Mesendoderm (in vitro differentiated cells): ENCODE results near the gene GGACT.
A peak's percentile ranks its signal among the peaks of the same experiment; 100 is the strongest.

Experiments used
- DNase-seq: peaks from one replicate; pipeline ENCODE4 v3.0.0; 2013
- H2AK5ac ChIP-seq: 2 replicates; pipeline ENCODE4 v1.6.1; 2013; ENCODE audit warnings: low read length, inconsistent platforms
- H2BK120ac ChIP-seq: 2 replicates; pipeline ENCODE4 v1.6.1; 2013; ENCODE audit warnings: low read depth, mild to moderate bottlenecking, low read length, moderate library complexity, mixed read lengths
- H2BK15ac ChIP-seq: replicated peaks from 2 replicates; pipeline ENCODE4 v1.6.1; 2013; ENCODE audit warnings: low read depth, mild to moderate bottlenecking, moderate library complexity
- H2BK5ac ChIP-seq: 2 replicates; pipeline ENCODE4 v1.6.1; 2013; ENCODE audit warnings: low read length, inconsistent platforms
- H3K18ac ChIP-seq: 2 replicates; pipeline ENCODE4 v1.6.1; 2013; ENCODE audit warnings: mild to moderate bottlenecking, low read length, mixed read lengths
- H3K23ac ChIP-seq: one replicate; pipeline ENCODE4 v1.6.1; 2013; ENCODE audit warnings: low read length
- H3K27ac ChIP-seq: 2 replicates; pipeline ENCODE4 v1.5.1; 2013; ENCODE audit warnings: low read depth, mild to moderate bottlenecking, inconsistent platforms, low read length, moderate library complexity
- H3K27me3 ChIP-seq: 2 replicates; pipeline ENCODE4 v1.6.1; 2013; ENCODE audit warnings: low read length, control low read depth, mild to moderate bottlenecking, inconsistent platforms; ENCODE audit not compliant: insufficient read depth, poor library complexity
- H3K36me3 ChIP-seq: 2 replicates; pipeline ENCODE4 v1.6.1; 2013; ENCODE audit warnings: low read length, inconsistent platforms; ENCODE audit not compliant: control insufficient read depth, insufficient read depth
- H3K4ac ChIP-seq: one replicate; pipeline ENCODE4 v1.6.1; 2013; ENCODE audit warnings: low read depth, mild to moderate bottlenecking, low read length, moderate library complexity
- H3K4me1 ChIP-seq: 2 replicates; pipeline ENCODE4 v1.6.1; 2013; ENCODE audit warnings: low read depth, low read length, inconsistent platforms; ENCODE audit not compliant: control insufficient read depth
- H3K4me2 ChIP-seq: 2 replicates; pipeline ENCODE4 v1.6.1; 2013; ENCODE audit warnings: low read length
- H3K4me3 ChIP-seq: 2 replicates; pipeline ENCODE4 v1.5.1; 2013; ENCODE audit warnings: mild to moderate bottlenecking, low read length
- H3K56ac ChIP-seq: one replicate; pipeline ENCODE4 v1.6.1; 2013; ENCODE audit warnings: low read length
- H3K79me1 ChIP-seq: 2 replicates; pipeline ENCODE4 v1.6.1; 2013; ENCODE audit warnings: low read length, inconsistent platforms
- H3K79me2 ChIP-seq: 2 replicates; pipeline ENCODE4 v1.6.1; 2013; ENCODE audit warnings: mild to moderate bottlenecking, low read length; ENCODE audit not compliant: control insufficient read depth, insufficient read depth
- H3K9ac ChIP-seq: 2 replicates; pipeline ENCODE4 v1.6.1; 2013; ENCODE audit warnings: low read length, inconsistent platforms
- H4K5ac ChIP-seq: one replicate; pipeline ENCODE4 v1.6.1; 2013; ENCODE audit warnings: low read length
- H4K8ac ChIP-seq: one replicate; pipeline ENCODE4 v1.6.1; 2013; ENCODE audit warnings: low read depth, mild to moderate bottlenecking, control low read depth, low read length, moderate library complexity
- WGBS: extraction: QIAGEN DNeasy Blood & Tissue Kit; methylation state at CpG from one replicate; pipeline ENCODE4 v1.1.7; 2013; ENCODE audit warnings: low lambda C conversion rate, missing lambda C conversion rate; ENCODE audit not compliant: insufficient coverage; ENCODE audit errors: extremely low coverage; 5-methylcytosine and 5-hydroxymethylcytosine counted together

The GGACT gene

GRCh38 chr13:100573121-100573520 lies 15.5 kb downstream of the GGACT start:
- H3K4ac ChIP-seq: no peak overlapping the region
- H3K18ac ChIP-seq: no peak overlapping the region
- no peaks in the 10 kb centered on the region for H3K4me1 ChIP-seq
- H4K5ac ChIP-seq: no peak overlapping the region
- DNase-seq: peak; percentile 85
- H3K9ac ChIP-seq: no peak overlapping the region
- no CpG with 5 or more reads among the region's 2 CpGs for WGBS
- H3K27me3 ChIP-seq: no peaks in the 10 kb centered on the region
- no peak overlapping the region for H3K27ac ChIP-seq
- H4K8ac ChIP-seq: no peak overlapping the region
- H3K79me1 ChIP-seq: no peaks in the 10 kb centered on the region
- H3K4me3 ChIP-seq: no peak overlapping the region
- no peak overlapping the region for H2BK15ac ChIP-seq
- H3K36me3 ChIP-seq: no peaks in the 10 kb centered on the region
- no peak overlapping the region for H3K4me2 ChIP-seq
- no peak overlapping the region for H2AK5ac ChIP-seq
- H3K23ac ChIP-seq: no peak overlapping the region
- no peaks in the 10 kb centered on the region for H3K79me2 ChIP-seq
- no peak overlapping the region for H2BK5ac ChIP-seq
- no peak overlapping the region for H2BK120ac ChIP-seq
- H3K56ac ChIP-seq: no peak overlapping the region

GRCh38 chr13:100566543-100566942 lies 22.0 kb downstream of the GGACT start:
- no peak overlapping the region for H4K5ac ChIP-seq
- WGBS: no CpG with 5 or more reads among the region's 6 CpGs
- H3K4me3 ChIP-seq: no peak overlapping the region
- H3K23ac ChIP-seq: no peak overlapping the region
- no peaks in the 10 kb centered on the region for H3K79me2 ChIP-seq
- no peaks in the 10 kb centered on the region for H3K27me3 ChIP-seq
- H2BK15ac ChIP-seq: no peak overlapping the region
- H3K18ac ChIP-seq: no peak overlapping the region
- H4K8ac ChIP-seq: no peak overlapping the region
- DNase-seq: no peak
- no peak overlapping the region for H3K4ac ChIP-seq
- H3K9ac ChIP-seq: no peak overlapping the region
- H3K4me1 ChIP-seq: no peaks in the 10 kb centered on the region
- no peak overlapping the region for H2BK5ac ChIP-seq
- no peak overlapping the region for H3K56ac ChIP-seq
- H3K4me2 ChIP-seq: no peak overlapping the region
- H3K27ac ChIP-seq: no peak overlapping the region
- no peak overlapping the region for H2BK120ac ChIP-seq
- no peaks in the 10 kb centered on the region for H3K79me1 ChIP-seq
- H3K36me3 ChIP-seq: no peaks in the 10 kb centered on the region
- no peak overlapping the region for H2AK5ac ChIP-seq

- Histone ChIP-seq H3K56ac (no peak overlapping the region), H2BK5ac (no peak overlapping the region), H3K4ac (no peak overlapping the region), H4K8ac (no peak overlapping the region), H3K23ac (no peak overlapping the region), H3K79me2 (no peaks in the 10 kb centered on the region), H3K18ac (no peak overlapping the region), H3K36me3 (no peaks in the 10 kb centered on the region), H3K27me3 (no peaks in the 10 kb centered on the region), H2AK5ac (no peak overlapping the region), H3K27ac (no peak overlapping the region), H2BK120ac (no peak overlapping the region), H3K4me3 (no peak overlapping the region), H3K9ac (no peak overlapping the region), H3K79me1 (no peaks in the 10 kb centered on the region), H2BK15ac (no peak overlapping the region), H3K4me2 (no peak overlapping the region), H4K5ac (no peak overlapping the region), H3K4me1 (no peaks in the 10 kb centered on the region)
- WGBS: no CpG with 5 or more reads among the region's 8 CpGs
- no peak for DNase-seq
Observed at GRCh38 chr13:100565286-100565685, 23.3 kb downstream of the GGACT start.

- Histone ChIP-seq H3K56ac (no peak overlapping the region), H3K9ac (no peak overlapping the region), H3K4ac (no peak overlapping the region), H4K5ac (no peak overlapping the region), H3K4me1 (no peaks in the 10 kb centered on the region), H3K4me3 (no peak overlapping the region), H3K79me2 (no peaks in the 10 kb centered on the region), H2BK120ac (no peak overlapping the region), H3K18ac (no peak overlapping the region), H2AK5ac (no peak overlapping the region), H4K8ac (no peak overlapping the region), H3K27me3 (no peaks in the 10 kb centered on the region), H2BK5ac (no peak overlapping the region), H3K4me2 (no peak overlapping the region), H2BK15ac (no peak overlapping the region), H3K36me3 (no peaks in the 10 kb centered on the region), H3K23ac (no peak overlapping the region), H3K27ac (no peak overlapping the region), H3K79me1 (no peaks in the 10 kb centered on the region)
- 100% methylated on average over 1 of the region's 13 CpGs for WGBS
- no peak for DNase-seq
Observed at GRCh38 chr13:100564444-100565223, 24.0 kb downstream of the GGACT start.

- WGBS: no CpG with 5 or more reads among the region's 7 CpGs
- H4K8ac ChIP-seq: no peak overlapping the region
- H3K79me1 ChIP-seq: no peaks in the 10 kb centered on the region
- H3K23ac ChIP-seq: no peak overlapping the region
- no peak overlapping the region for H3K18ac ChIP-seq
- no peak for DNase-seq
- no peak overlapping the region for H3K9ac ChIP-seq
- no peaks in the 10 kb centered on the region for H3K79me2 ChIP-seq
- H3K4me1 ChIP-seq: no peaks in the 10 kb centered on the region
- no peak overlapping the region for H3K27ac ChIP-seq
- no peak overlapping the region for H3K4me3 ChIP-seq
- no peak overlapping the region for H2AK5ac ChIP-seq
- no peak overlapping the region for H2BK120ac ChIP-seq
- no peaks in the 10 kb centered on the region for H3K36me3 ChIP-seq
- no peak overlapping the region for H3K4me2 ChIP-seq
- H3K56ac ChIP-seq: no peak overlapping the region
- no peak overlapping the region for H2BK5ac ChIP-seq
- no peak overlapping the region for H4K5ac ChIP-seq
- no peak overlapping the region for H3K4ac ChIP-seq
- H2BK15ac ChIP-seq: no peak overlapping the region
- H3K27me3 ChIP-seq: no peaks in the 10 kb centered on the region
Observed at GRCh38 chr13:100563779-100564178, 24.8 kb downstream of the GGACT start.
